Right lobe of liver (tissue), 6 donors: ENCODE results near the gene DIPK1A. TPM values are rescaled to one million over a fixed set of nuclear protein-coding genes. Genes with fewer than 3 reads are reported as not detected.

Source experiments
- ATAC-seq, 4 donors: fragments of 200-7000 bp; cut with Tn5 transposase; one replicate each; pipeline ENCODE4 v1.9.1; 2020; ENCODE audit warnings: mild to moderate bottlenecking in 4 of 4, moderate library complexity in 4 of 4
- DNase-seq, 3 donors: peaks; one replicate each; pipeline ENCODE4 v3.0.0-alpha.2; 2020
- H3K27ac ChIP-seq, 3 donors: fragments of 200-600 bp; one replicate each; pipeline ENCODE4 v1.8.0; 2022
- H3K27me3 ChIP-seq, 2 donors: fragments of 200-600 bp; one replicate each; pipeline ENCODE4 v1.8.0; 2022
- H3K36me3 ChIP-seq, 4 donors: fragments of 200-600 bp; sonication (generic) in 1 of 4; one replicate each; pipeline versions ENCODE4 v1.5.1 to v1.8.0; 2017 to 2022; ENCODE audit warnings: control low read depth in 1 of 4
- H3K4me1 ChIP-seq, 4 donors: fragments of 200-600 bp; sonication (generic) in 1 of 4; one replicate each; pipeline versions ENCODE4 v1.5.1 to v1.8.0; 2017 to 2022; ENCODE audit warnings: control low read depth in 1 of 4
- H3K4me3 ChIP-seq, 3 donors: fragments of 200-600 bp; one replicate each; pipeline ENCODE4 v1.8.0; 2022
- H3K9me3 ChIP-seq, 4 donors: fragments of 200-600 bp; sonication (generic) in 1 of 4; one replicate each; pipeline versions ENCODE4 v1.5.1 to v1.8.0; 2017 to 2022; ENCODE audit warnings: control low read depth in 1 of 4
- CTCF ChIP-seq, 4 donors: fragments of 200-600 bp in 3 of 4; fragments of 450-650 bp in 1 of 4; IDR thresholded peaks; one replicate each; pipeline versions ENCODE4 v1.5.1 to v1.8.0; 2016 to 2022; ENCODE audit warnings: antibody characterized with exemption in 4 of 4, mild to moderate bottlenecking in 2 of 4
- POLR2A ChIP-seq: fragments of 450-650 bp; IDR thresholded peaks from one replicate; pipeline ENCODE4 v1.6.1; 2017; ENCODE audit warnings: antibody characterized with exemption, mild to moderate bottlenecking
- WGBS: methylation state at CpG from one replicate; pipeline ENCODE4 v1.1.6; 2018; ENCODE audit warnings: low coverage, low lambda C conversion rate; ENCODE audit not compliant: insufficient coverage; ENCODE audit errors: missing lambda C conversion rate; 5-methylcytosine and 5-hydroxymethylcytosine counted together
- intact Hi-C, 2 donors: fragments of 100-400 bp; cut with DNase I; formaldehyde crosslinking; loops; one replicate each; pipeline versions ENCODE4 v1.11.2 to v1.14.1; 2022
- total RNA-seq, 6 experiments: library from RNA; depleted of rRNA in 2 of 6; stranded (reverse); fragments of >200 nt in 2 of 6; fragmentation: NEBNext Ultra II Directional in 3 of 6; extraction: Animal tissue kit (Norgen Biotek cat#: 25700) in 3 of 6; gene quantifications; one replicate each; pipeline versions ENCODE4 v1.1.0 to v1.2.4, GENCODE V29; 2016 to 2023
- donor health status: DM: no; HTN: yes; CAD: no.
- donor health status: DM: no; HTN: no; CAD: no.
- donor health status: DM: no; HTN: no; CAD: no.
- donor health status: DM: no; HTN: yes; CAD: no.
- donor health status: DM: no; HTN: yes; CAD: no.

Gene DIPK1A
- total RNA-seq, 6 experiments from 2014 or later = 10.8 to 25.3 (median 15.1) TPM

GRCh38 chr1:92839442-92839841 lies 121.8 kb downstream of the DIPK1A start:
- Histone ChIP-seq H3K27me3 (no peaks in the 10 kb centered on the region), H3K4me1 (peaks cover 0 to 24% (median 6%) of the 10 kb centered on the region in 4 donors), H3K27ac (no peak overlapping the region), H3K36me3 (peaks cover 0 to 97% (median 58%) of the 10 kb centered on the region in 4 donors), H3K4me3 (no peak overlapping the region), H3K9me3 (no peaks in the 10 kb centered on the region)
- peak in 1 of 4 donors; percentile 7 for ATAC-seq
- DNase-seq = no peak
- 59% methylated on average over 2 of the region's 2 CpGs for WGBS
- intact Hi-C loops = no loop called here
- TF ChIP-seq CTCF (IDR thresholded peaks at IDR 0.05) (no peak), POLR2A (no peak)

DNA sequence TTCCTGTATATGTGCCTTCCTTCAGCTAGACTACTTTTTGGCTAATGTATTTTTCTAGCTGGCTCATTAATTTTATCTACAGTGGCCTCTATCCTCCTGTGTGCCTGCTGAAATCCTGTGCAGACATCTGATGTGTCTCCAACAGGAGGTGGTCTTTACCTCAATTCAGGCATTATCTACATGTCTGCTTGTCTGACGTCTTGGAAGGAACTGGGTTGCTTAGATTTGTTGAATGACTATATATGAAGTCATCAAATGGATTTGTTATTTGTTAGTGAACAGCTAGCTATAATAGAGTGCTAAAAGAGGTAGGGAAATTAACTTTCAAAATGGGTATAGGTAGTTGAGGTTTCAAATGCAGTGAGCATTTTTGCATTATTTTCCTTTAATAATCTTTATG lies 122.7 kb downstream of the DIPK1A start:
- peaks cover 0 to 100% (median 53%) of the 10 kb centered on the region in 4 donors for H3K36me3 ChIP-seq
- 0% methylated on average over 1 of the region's 1 CpG for WGBS
- no peak for ATAC-seq

DNA sequence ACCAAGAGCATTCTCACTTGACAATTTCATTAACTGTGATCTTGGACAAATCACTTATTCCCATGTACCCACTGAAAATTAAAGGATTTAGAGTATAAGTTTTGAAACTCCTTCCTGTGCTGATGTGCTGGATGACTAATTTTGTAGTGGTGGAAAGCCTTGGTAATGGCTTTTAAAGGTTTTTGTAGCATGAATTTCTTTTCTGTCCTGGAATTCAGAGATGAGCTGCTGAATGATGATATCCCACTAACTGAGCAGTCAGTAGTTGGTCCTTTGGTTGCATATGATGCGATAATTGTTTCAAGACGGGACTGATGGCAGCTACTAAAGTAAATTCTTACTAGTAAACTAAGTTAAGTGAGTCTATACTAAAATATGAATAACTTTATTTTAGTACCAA lies 124.2 kb downstream of the DIPK1A start:
- WGBS = 90% methylated on average over 2 of the region's 2 CpGs
- no peak overlapping the region for H3K27ac ChIP-seq
- DNase-seq = no peak
- TF ChIP-seq CTCF (IDR thresholded peaks at IDR 0.05) (no peak), POLR2A (no peak)
- H3K27me3 ChIP-seq = no peaks in the 10 kb centered on the region
- ATAC-seq = no peak
- no peaks in the 10 kb centered on the region for H3K9me3 ChIP-seq
- no peak overlapping the region for H3K4me3 ChIP-seq
- peaks cover 0 to 39% (median 11%) of the 10 kb centered on the region in 4 donors for H3K4me1 ChIP-seq
- intact Hi-C loops = no loop called here
- H3K36me3 ChIP-seq = peaks cover 0 to 86% (median 42%) of the 10 kb centered on the region in 4 donors

More for the DNA sequence above, 122.7 kb downstream of the DIPK1A start:
- Histone ChIP-seq H3K27me3 (no peaks in the 10 kb centered on the region), H3K4me1 (peaks cover 0 to 33% (median 10%) of the 10 kb centered on the region in 4 donors), H3K9me3 (no peaks in the 10 kb centered on the region), H3K4me3 (no peak overlapping the region), H3K27ac (no peak overlapping the region)
- no peak for TF ChIP-seq POLR2A
- no peak for TF ChIP-seq CTCF (IDR thresholded peaks at IDR 0.05)
- DNase-seq = no peak
- intact Hi-C loops = no loop called here

DNA sequence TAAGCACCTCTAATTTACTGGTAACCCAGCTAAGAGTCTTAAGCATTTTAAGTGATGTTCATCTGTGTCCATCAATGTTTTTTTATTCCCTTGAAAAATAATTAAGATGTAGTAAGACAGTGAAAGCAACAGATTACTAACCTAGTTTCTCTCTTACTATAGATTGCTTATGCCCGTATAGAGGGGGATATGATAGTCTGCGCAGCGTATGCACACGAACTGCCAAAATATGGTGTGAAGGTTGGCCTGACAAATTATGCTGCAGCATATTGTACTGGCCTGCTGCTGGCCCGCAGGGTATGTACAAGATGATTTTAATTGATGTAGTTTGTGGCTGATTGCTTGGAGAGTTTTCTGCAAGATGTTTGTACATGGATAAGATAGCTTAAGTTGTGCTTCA lies 126.6 kb downstream of the DIPK1A start:
- DNase-seq (no peak), ATAC-seq (no peak)
- 62% methylated on average over 5 of the region's 5 CpGs for WGBS
- no peak overlapping the region for H3K27ac ChIP-seq
- no peak overlapping the region for H3K4me3 ChIP-seq
- TF ChIP-seq CTCF (IDR thresholded peaks at IDR 0.05) = no peak
- TF ChIP-seq POLR2A = no peak
- H3K9me3 ChIP-seq = no peaks in the 10 kb centered on the region
- intact Hi-C loops = no loop called here
- H3K27me3 ChIP-seq = no peaks in the 10 kb centered on the region
- peaks cover 0 to 32% (median 11%) of the 10 kb centered on the region in 4 donors for H3K4me1 ChIP-seq
- H3K36me3 ChIP-seq = peaks cover 0 to 61% (median 26%) of the 10 kb centered on the region in 4 donors

- Histone ChIP-seq H3K27ac (no peak overlapping the region), H3K4me1 (peaks cover 0 to 26% (median 8%) of the 10 kb centered on the region in 4 donors), H3K4me3 (peak overlapping the region in 2 of 3 donors; percentile 70 to 95), H3K9me3 (no peaks in the 10 kb centered on the region), H3K36me3 (peaks cover 0 to 53% (median 21%) of the 10 kb centered on the region in 4 donors), H3K27me3 (no peaks in the 10 kb centered on the region)
- TF ChIP-seq CTCF (IDR thresholded peaks at IDR 0.05) = no peak
- TF ChIP-seq POLR2A = no peak
- no peak for DNase-seq
- no peak for ATAC-seq
- intact Hi-C loops = no loop called here
- whole genome bisulfite sequencing = 29% methylated on average over 3 of the region's 5 CpGs
These were observed 127.4 kb downstream of the DIPK1A start for GRCh38 chr1:92833840-92834239.
